Endothelial cell of umbilical vein (primary cell): ENCODE measurements around the gene PRMT2. TPM values are rescaled to one million over a fixed set of nuclear protein-coding genes. Genes with fewer than 3 reads are reported as not detected.
A peak's percentile ranks its signal among the peaks of the same experiment; 100 is the strongest.

Experiments used
- BruUV-seq: library from RNA; stranded (reverse); fragments of 400-500 nt; replicated peaks from 2 replicates; lab custom pipeline; 2021; lab: Mats Ljungman, UMichigan
- CTCF ChIA-PET: fragments of 300-600, 350-600 bp; sonication (Branson Sonifier 250); formaldehyde crosslinking; loops from one replicate; lab custom pipeline; 2021; ENCODE audit warnings: antibody characterized with exemption, inconsistent platforms; lab: Charles Lee
- POLR2A ChIA-PET: fragments of 300-600, 350-600 bp; sonication (Branson Sonifier 250); formaldehyde crosslinking; loops from one replicate; lab custom pipeline; 2021; ENCODE audit warnings: antibody characterized with exemption, inconsistent platforms; lab: Charles Lee
- DNase-seq: peaks from one replicate; pipeline ENCODE4 v3.0.0-alpha.2; 2011; ENCODE audit warnings: low read depth, low spot score
- FAIRE-seq: peaks from 2 replicates; lab custom pipeline; 2011; peaks lifted over from hg19 to GRCh38; lab: Jason Lieb, UNC
- H2AFZ ChIP-seq: 2 replicates; pipeline ENCODE4 v1.6.0; 2012; ENCODE audit warnings: low read depth, low read length, control low read depth, inconsistent platforms
- H3K27ac ChIP-seq: 2 replicates; pipeline ENCODE4 v1.5.1; 2011; ENCODE audit warnings: low read depth, mild to moderate bottlenecking, control low read depth, low read length, moderate library complexity; ENCODE audit not compliant: insufficient read depth
- H3K27me3 ChIP-seq, 2 experiments: 2 replicates each; pipeline versions ENCODE4 v1.6.0 to v1.6.1; 2011; ENCODE audit warnings: low read length in 2 of 2, mixed read lengths in 1 of 2; ENCODE audit not compliant: control insufficient read depth in 2 of 2, insufficient read depth in 2 of 2
- H3K36me3 ChIP-seq, 2 experiments: 2 replicates in 1 of 2; 3 replicates in 1 of 2; pipeline ENCODE4 v1.5.1; 2011; ENCODE audit warnings: low read length in 2 of 2, mild to moderate bottlenecking in 1 of 2, moderate library complexity in 1 of 2; ENCODE audit not compliant: control insufficient read depth in 2 of 2, insufficient read depth in 2 of 2; ENCODE audit errors: extremely low read depth in 1 of 2
- H3K4me1 ChIP-seq: 3 replicates; pipeline ENCODE4 v1.5.1; 2011; ENCODE audit warnings: mild to moderate bottlenecking, low read length; ENCODE audit not compliant: control insufficient read depth, insufficient read depth; ENCODE audit errors: extremely low read depth
- H3K4me2 ChIP-seq: 2 replicates; pipeline ENCODE4 v1.6.1; 2011; ENCODE audit warnings: low read length, control low read depth, mixed read lengths; ENCODE audit not compliant: insufficient read depth
- H3K4me3 ChIP-seq, 3 experiments: fragments of 200-600 bp in 1 of 3; sonication (generic), shearing (Covaris generic) in 1 of 3; replicated peaks in 1 of 3; 2 replicates each; pipeline ENCODE4 v1.5.1; 2011 to 2016; ENCODE audit warnings: control low read depth in 3 of 3, low read length in 3 of 3, mild to moderate bottlenecking in 2 of 3, inconsistent platforms in 1 of 3, low read depth in 1 of 3, moderate library complexity in 1 of 3; ENCODE audit not compliant: insufficient read depth in 1 of 3
- H3K79me2 ChIP-seq: 2 replicates; pipeline ENCODE4 v1.6.0; 2012; ENCODE audit warnings: low read length, inconsistent platforms; ENCODE audit not compliant: control insufficient read depth, insufficient read depth
- H3K9ac ChIP-seq: replicated peaks from 2 replicates; pipeline ENCODE3; 2011; ENCODE audit warnings: low read length, control low read depth; ENCODE audit not compliant: insufficient read depth; ENCODE audit errors: extremely low read depth
- H3K9me1 ChIP-seq: replicated peaks from 3 replicates; pipeline ENCODE4 v1.6.0; 2011; ENCODE audit warnings: mild to moderate bottlenecking, low read length; ENCODE audit not compliant: control insufficient read depth, insufficient read depth; ENCODE audit errors: extremely low read depth
- H3K9me3 ChIP-seq: replicated peaks from 2 replicates; pipeline ENCODE4 v1.5.1; 2012; ENCODE audit warnings: low read length, inconsistent platforms; ENCODE audit not compliant: control insufficient read depth, insufficient read depth
- H4K20me1 ChIP-seq: replicated peaks from 2 replicates; pipeline ENCODE3; 2011; ENCODE audit warnings: mild to moderate bottlenecking, low read length; ENCODE audit not compliant: control insufficient read depth, insufficient read depth; ENCODE audit errors: extremely low read depth
- FOS ChIP-seq: IDR thresholded peaks from 2 replicates; pipeline ENCODE4 v1.6.1; 2011; ENCODE audit warnings: mild to moderate bottlenecking, low read length, moderate library complexity, borderline replicate concordance; ENCODE audit not compliant: insufficient read depth
- GATA2 ChIP-seq: IDR thresholded peaks from 2 replicates; pipeline ENCODE4 v1.7.0; 2011; ENCODE audit warnings: low read depth, mild to moderate bottlenecking, moderate library complexity, mixed read lengths, low read length; ENCODE audit not compliant: insufficient read length, insufficient read depth
- JUN ChIP-seq: IDR thresholded peaks from 2 replicates; pipeline ENCODE4 v1.6.1; 2011; ENCODE audit warnings: borderline replicate concordance, low read depth; ENCODE audit not compliant: insufficient read length, insufficient read depth
- POLR2AphosphoS5 ChIP-seq: IDR thresholded peaks from 2 replicates; pipeline ENCODE4 v1.6.1; 2012; ENCODE audit warnings: low read depth, mild to moderate bottlenecking, control low read depth, low read length, moderate library complexity; ENCODE audit not compliant: insufficient read depth
- dilution Hi-C: fragments of 300-500 bp; cut with MboI; formaldehyde crosslinking; loops from one replicate; pipeline ENCODE4 v1.15.0; 2019; ENCODE audit warnings: low sequenced_read_pairs; ENCODE audit not compliant: extremely low pct_ligation_motif_present
- intact Hi-C: fragments of 100-400 bp; cut with micrococcal nuclease; formaldehyde crosslinking; loops from one replicate; pipeline ENCODE4 v1.10.0; 2022
- polyA plus RNA-seq, 4 experiments: library from polyadenylated mRNA; depleted of rRNA in 3 of 4; stranded (reverse) in 3 of 4; unstranded in 1 of 4; fragments of >200 nt; gene quantifications; 2 replicates each; pipeline versions ENCODE4 v1.2.1 to v1.2.3, GENCODE V29; 2011 to 2012; ENCODE audit warnings: missing spikeins in 1 of 4
- total RNA-seq: library from RNA; stranded (reverse); gene quantifications from 2 replicates; pipeline ENCODE4 v1.2.3, GENCODE V29; 2021
- TF ChIP-seq, protein P1 (sequence below): IDR thresholded peaks from 2 replicates; pipeline ENCODE4 v1.6.1; 2011; ENCODE audit not compliant: insufficient read depth, insufficient read length

Gene PRMT2
- total and polyA plus RNA-seq, 2 donors (not counting 3 experiments of a cell fraction or from before 2014, with no cell fraction given): 125 to 193 TPM

DNA sequence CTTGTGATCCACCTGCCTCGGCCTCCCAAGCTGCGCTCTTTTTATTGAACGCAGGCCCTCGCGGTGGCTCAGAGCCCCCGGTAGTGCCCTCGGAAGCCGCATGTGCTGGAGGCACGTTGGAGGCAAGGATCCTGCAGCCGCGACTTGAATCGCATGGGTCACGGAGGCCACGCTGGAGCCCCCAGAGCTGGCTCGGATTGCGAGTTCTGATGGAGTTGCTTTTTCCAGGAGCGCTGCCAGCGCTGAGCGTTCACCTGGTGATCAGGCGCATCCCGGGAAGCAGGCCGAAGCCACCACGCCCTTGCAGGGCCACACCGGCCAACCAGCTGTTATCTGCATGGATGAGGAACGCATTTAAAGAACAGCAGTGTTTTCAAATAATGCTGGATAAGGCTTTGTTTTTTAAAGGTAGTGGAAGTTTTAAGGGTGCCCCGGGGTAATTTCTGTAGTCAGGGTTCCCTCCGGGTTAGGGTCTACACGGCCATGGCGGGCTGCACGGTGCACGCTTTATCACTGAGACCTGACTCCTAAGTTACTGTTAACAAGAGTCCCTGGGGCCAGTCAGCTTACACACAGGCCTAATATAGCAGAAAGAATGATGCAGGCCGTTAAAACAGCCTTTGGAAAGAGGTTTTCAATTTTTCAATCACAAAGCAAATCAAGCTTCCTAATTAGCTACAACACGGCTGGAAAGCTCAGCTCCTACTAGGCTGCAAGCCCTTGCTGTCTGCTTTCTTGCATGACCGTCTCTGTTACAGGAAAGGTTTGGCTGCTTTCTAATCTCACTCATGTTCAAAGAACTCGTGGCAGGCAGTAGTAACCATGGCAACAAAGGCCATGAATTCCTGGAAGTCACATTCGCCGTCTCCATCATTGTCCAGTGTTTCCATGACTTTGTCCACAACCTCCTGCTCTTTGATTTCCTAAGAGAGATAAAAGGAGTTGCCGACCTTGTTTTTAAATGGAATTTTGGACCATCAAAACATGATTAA is 36.6 kb upstream of the PRMT2 start:
- intact Hi-C loops: no loop called here
- TF ChIP-seq JUN (no peak), FOS (peak; percentile 10), GATA2 (peak; percentile 64), POLR2AphosphoS5 (peak; percentile 17)
- TF ChIP-seq, protein P1, sequence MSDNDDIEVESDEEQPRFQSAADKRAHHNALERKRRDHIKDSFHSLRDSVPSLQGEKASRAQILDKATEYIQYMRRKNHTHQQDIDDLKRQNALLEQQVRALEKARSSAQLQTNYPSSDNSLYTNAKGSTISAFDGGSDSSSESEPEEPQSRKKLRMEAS: peak; percentile 82
- no peaks in the 10 kb centered on the region for H4K20me1 ChIP-seq
- no peak overlapping the region for H3K9ac ChIP-seq
- H3K4me3 ChIP-seq: no peak overlapping the region
- peak overlapping the region; percentile 71 for H2AFZ ChIP-seq
- H3K36me3 ChIP-seq: no peaks in the 10 kb centered on the region
- peak; percentile 100 for FAIRE-seq
- H3K9me3 ChIP-seq: no peaks in the 10 kb centered on the region
- no peaks in the 10 kb centered on the region for H3K79me2 ChIP-seq
- peak overlapping the region; percentile 25 for H3K27ac ChIP-seq
- peak overlapping the region; percentile 41 for H3K4me2 ChIP-seq
- no peaks in the 10 kb centered on the region for H3K9me1 ChIP-seq
- ChIA-PET CTCF (interaction anchor here (1.1 to 1.6 kb wide), 2 partner anchors 13 to 37 kb away, joined by 3 to 4 read pairs; partner anchors contain the start of gene PRMT2), POLR2A (no interaction called here)
- DNase-seq: peak; percentile 95
- H3K4me1 ChIP-seq: peaks cover 15% of the 10 kb centered on the region
- no TSS peak for BruUV-seq
- dilution Hi-C loops: no loop called here
- peaks cover 0 to 3% of the 10 kb centered on the region in 2 experiments for H3K27me3 ChIP-seq
